Colonic mucosa (tissue), 4 donors: Measurements from ENCODE around the gene SLC7A14. TPM values are rescaled to one million over a fixed set of nuclear protein-coding genes. Genes with fewer than 3 reads are reported as not detected.

Experiments
- DNase-seq: peaks from one replicate; pipeline ENCODE4 v3.0.0-alpha.2; 2020
- H3K27ac ChIP-seq: fragments of 200-600 bp; one replicate; pipeline ENCODE4 v1.8.0; 2021
- H3K27me3 ChIP-seq: fragments of 200-600 bp; one replicate; pipeline ENCODE4 v1.8.0; 2021
- H3K36me3 ChIP-seq: fragments of 200-600 bp; one replicate; pipeline ENCODE4 v1.8.0; 2021
- H3K4me1 ChIP-seq: fragments of 200-600 bp; one replicate; pipeline ENCODE4 v1.8.0; 2021; ENCODE audit warnings: mild to moderate bottlenecking
- H3K4me3 ChIP-seq: fragments of 200-600 bp; one replicate; pipeline ENCODE4 v1.8.0; 2021
- H3K9ac ChIP-seq, 2 donors: one replicate each; pipeline ENCODE4 v1.7.0; 2013; ENCODE audit warnings: control low read depth in 2 of 2, low read depth in 2 of 2, low read length in 2 of 2
- H3K9me3 ChIP-seq: fragments of 200-600 bp; one replicate; pipeline ENCODE4 v1.8.0; 2021
- intact Hi-C: fragments of 100-400 bp; cut with DNase I; formaldehyde crosslinking; loops from one replicate; pipeline ENCODE4 v1.14.1; 2022
- total RNA-seq, 2 donors: library from RNA; stranded (reverse); fragmentation: NEBNext Ultra II Directional in 1 of 2; extraction: Animal tissue kit (Norgen Biotek cat#: 25700) in 1 of 2; gene quantifications; one replicate each; pipeline ENCODE4 v1.2.1, GENCODE V29; 2021
- TF ChIP-seq, protein P1 (sequence below): fragments of 200-600 bp; IDR thresholded peaks from one replicate; pipeline ENCODE4 v1.8.0; 2022; ENCODE audit warnings: antibody characterized with exemption, mild to moderate bottlenecking
- donor health status: healthy.
- donor health status: DM: no; HTN: no; CAD: no.
- donor health status: DM: no; HTN: no; CAD: no.

Gene SLC7A14
- total RNA-seq, 2 donors from 2014 or later, result 0.05 to 0.56 TPM

DNA sequence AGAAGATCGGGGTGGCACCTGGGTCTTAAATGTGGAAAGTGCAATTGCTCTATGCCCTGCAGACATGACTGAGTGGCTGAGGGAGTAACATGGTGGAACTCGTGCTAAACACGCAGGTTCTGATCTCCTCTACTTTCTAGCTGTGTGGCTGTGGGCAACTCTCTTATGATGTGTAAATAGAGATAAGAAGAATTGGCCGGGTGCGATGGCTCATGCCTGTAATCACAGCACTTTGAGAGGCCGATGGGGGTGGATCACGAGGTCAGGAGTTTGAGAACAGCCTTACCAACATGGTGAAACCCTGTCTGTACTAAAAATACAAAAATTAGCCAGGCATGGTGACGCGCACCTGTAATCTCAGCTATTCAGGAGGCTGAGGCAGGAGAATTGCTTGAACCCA lies 99.5 kb downstream of the SLC7A14 start:
- no peaks in the 10 kb centered on the region for H3K9me3 ChIP-seq
- H3K4me3 ChIP-seq, result no peak overlapping the region
- intact Hi-C loops, result no loop called here
- no peak for DNase-seq
- TF ChIP-seq, protein P1, sequence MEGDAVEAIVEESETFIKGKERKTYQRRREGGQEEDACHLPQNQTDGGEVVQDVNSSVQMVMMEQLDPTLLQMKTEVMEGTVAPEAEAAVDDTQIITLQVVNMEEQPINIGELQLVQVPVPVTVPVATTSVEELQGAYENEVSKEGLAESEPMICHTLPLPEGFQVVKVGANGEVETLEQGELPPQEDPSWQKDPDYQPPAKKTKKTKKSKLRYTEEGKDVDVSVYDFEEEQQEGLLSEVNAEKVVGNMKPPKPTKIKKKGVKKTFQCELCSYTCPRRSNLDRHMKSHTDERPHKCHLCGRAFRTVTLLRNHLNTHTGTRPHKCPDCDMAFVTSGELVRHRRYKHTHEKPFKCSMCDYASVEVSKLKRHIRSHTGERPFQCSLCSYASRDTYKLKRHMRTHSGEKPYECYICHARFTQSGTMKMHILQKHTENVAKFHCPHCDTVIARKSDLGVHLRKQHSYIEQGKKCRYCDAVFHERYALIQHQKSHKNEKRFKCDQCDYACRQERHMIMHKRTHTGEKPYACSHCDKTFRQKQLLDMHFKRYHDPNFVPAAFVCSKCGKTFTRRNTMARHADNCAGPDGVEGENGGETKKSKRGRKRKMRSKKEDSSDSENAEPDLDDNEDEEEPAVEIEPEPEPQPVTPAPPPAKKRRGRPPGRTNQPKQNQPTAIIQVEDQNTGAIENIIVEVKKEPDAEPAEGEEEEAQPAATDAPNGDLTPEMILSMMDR, result no peak
- H3K4me1 ChIP-seq, result no peaks in the 10 kb centered on the region
- no peaks in the 10 kb centered on the region for H3K36me3 ChIP-seq
- H3K27me3 ChIP-seq, result no peaks in the 10 kb centered on the region
- no peak overlapping the region for H3K9ac ChIP-seq
- H3K27ac ChIP-seq, result no peak overlapping the region

DNA sequence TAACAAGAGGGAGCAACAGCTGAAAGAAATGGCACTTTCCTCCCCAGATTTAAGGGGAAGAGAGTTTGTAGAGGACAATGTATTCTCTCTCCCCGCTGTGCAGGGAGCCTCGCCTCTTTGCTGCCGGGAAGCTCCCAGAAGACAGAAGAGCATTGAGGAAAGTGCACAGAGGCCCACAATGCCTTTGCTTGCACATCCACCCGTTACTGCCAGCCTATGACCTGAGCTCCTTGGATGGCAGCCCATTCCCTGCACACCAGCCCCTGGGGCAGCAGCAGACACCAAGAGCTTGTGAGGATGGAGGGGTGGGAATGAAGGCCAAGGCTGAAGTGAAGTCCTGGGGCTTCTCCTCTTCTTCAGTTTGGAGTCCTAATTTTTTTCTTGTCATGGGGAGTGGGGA lies 100.2 kb downstream of the SLC7A14 start:
- H3K27me3 ChIP-seq, result no peaks in the 10 kb centered on the region
- no peaks in the 10 kb centered on the region for H3K9me3 ChIP-seq
- H3K4me3 ChIP-seq, result no peak overlapping the region
- DNase-seq, result no peak
- H3K4me1 ChIP-seq, result no peaks in the 10 kb centered on the region
- intact Hi-C loops, result no loop called here
- TF ChIP-seq, protein P1, result no peak
- H3K27ac ChIP-seq, result no peak overlapping the region
- H3K36me3 ChIP-seq, result no peaks in the 10 kb centered on the region
- no peak overlapping the region for H3K9ac ChIP-seq

DNA sequence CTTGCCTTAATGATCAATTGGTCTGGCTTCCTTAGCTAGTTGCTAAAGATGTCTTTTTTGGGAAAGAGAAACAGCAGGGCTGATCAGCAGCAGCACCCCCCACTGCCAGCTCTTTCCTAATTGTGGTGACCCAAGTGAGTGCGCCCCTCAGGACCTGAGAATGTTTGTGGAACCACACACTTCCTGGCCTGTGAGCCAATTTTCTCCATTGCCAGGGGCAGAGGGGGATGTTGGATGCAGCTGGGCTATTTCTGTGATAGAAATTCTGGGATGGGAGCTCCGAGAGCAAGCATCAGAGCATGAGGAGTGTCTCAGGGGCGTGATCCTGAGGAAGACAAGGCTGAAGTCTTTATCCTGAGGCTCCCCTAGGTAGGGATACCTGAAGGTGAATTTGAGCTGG lies 100.6 kb downstream of the SLC7A14 start:
- Histone ChIP-seq H3K9me3 (no peaks in the 10 kb centered on the region), H3K36me3 (no peaks in the 10 kb centered on the region), H3K4me1 (no peaks in the 10 kb centered on the region), H3K27ac (no peak overlapping the region), H3K9ac (no peak overlapping the region), H3K27me3 (no peaks in the 10 kb centered on the region), H3K4me3 (no peak overlapping the region)
- no peak for DNase-seq
- intact Hi-C loops, result no loop called here
- TF ChIP-seq, protein P1, result no peak

DNA sequence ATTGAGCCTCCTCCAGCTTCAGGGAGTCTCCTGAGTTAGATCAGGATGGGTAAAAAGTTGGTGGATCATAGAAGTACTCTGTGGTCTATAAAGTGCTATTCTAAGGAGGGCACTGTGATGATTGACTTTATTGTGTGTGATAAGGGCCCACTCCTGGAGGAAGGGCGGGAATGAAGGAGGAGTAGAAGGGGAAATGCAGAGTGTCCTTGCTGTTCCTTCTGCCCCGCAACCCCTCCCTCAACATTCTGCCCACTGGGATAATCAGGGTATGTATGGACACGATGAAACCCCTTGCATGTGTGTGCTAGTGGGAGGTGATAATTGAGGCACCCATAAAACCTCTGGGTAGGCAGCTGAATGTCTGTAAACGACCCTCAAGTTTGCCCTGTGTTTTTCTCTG lies 101.0 kb downstream of the SLC7A14 start:
- Histone ChIP-seq H3K9me3 (no peaks in the 10 kb centered on the region), H3K4me3 (no peak overlapping the region), H3K9ac (no peak overlapping the region), H3K4me1 (no peaks in the 10 kb centered on the region), H3K36me3 (no peaks in the 10 kb centered on the region), H3K27ac (no peak overlapping the region), H3K27me3 (no peaks in the 10 kb centered on the region)
- no peak for DNase-seq
- TF ChIP-seq, protein P1, result no peak
- intact Hi-C loops, result no loop called here

DNA sequence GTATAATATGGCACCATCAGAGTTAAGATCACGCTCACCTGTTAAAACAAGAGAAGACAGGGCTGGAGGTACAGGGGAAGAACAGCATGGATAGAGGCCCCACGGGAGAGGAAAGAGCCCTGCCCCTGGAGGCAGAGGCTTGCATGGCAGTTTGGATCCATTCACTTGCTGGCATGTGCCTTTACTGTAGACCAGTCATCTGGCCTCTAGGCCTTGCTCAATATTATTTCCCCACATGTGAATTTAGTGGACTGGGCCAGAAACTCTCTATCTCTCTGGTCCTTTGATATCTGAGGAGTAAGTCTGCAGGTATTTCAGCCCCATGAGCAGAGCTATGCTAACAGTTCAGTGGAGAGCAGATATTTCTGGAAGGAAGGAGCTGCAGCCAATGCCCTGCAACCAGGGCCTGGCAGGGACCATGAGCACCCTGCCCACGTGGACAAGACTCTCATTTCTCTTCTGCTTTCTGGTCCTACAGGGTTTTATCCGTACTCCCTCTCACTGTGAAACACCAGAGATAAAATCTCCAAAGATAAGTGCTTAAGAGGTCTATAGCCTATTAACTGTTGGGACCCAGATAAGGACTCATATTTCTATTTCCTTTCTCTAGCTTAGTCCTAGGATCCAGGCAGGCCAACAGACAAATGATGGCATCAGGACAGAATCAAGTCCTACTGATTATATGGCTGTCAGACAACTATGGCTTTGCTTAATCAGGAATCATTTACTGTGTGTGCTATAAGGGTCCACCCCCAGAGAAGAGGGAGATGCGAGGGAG lies 102.2 kb downstream of the SLC7A14 start:
- Histone ChIP-seq H3K36me3 (no peaks in the 10 kb centered on the region), H3K27ac (no peak overlapping the region), H3K9me3 (no peaks in the 10 kb centered on the region), H3K4me1 (no peaks in the 10 kb centered on the region), H3K4me3 (no peak overlapping the region), H3K9ac (no peak overlapping the region), H3K27me3 (no peaks in the 10 kb centered on the region)
- TF ChIP-seq, protein P1, result no peak
- DNase-seq, result no peak
- intact Hi-C loops, result no loop called here
